SHP77 treated with DMSO at 0.1 percent for 48 hours (cell line): ENCODE results near the gene ACACB.
A peak's percentile ranks its signal among the peaks of the same experiment; 100 is the strongest.

ENCODE experiments used
- DNase-seq: peaks from one replicate; lab custom pipeline; 2025; lab: John Stamatoyannopoulos, UW

ACACB gene

DNA sequence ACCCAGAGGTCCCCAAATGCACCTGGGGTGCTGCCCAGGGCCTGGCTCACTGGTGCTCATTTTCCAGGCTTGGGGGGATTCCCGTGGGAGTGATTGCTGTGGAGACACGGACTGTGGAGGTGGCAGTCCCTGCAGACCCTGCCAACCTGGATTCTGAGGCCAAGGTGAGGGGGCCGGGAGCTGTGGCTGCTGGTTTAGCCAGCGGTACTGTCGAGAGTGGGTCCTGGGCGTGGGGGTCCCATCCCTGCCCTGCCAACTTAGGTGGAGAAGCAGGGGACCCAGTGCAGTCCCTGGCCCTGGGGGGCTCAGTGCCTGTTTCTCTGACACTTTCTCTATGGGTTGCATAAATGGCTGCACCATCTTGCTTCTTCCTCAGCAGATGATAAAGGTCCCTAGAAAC, 141.8 kb downstream of the ACACB start:
- DNase-seq: no peak

GRCh38 chr12:109258607-109259544, 142.5 kb downstream of the ACACB start:
- no peak for DNase-seq

GRCh38 chr12:109259545-109259895, 143.1 kb downstream of the ACACB start:
- no peak for DNase-seq

- DNase-seq: no peak
Observed at GRCh38 chr12:109261087-109261486, 144.7 kb downstream of the ACACB start.

DNA sequence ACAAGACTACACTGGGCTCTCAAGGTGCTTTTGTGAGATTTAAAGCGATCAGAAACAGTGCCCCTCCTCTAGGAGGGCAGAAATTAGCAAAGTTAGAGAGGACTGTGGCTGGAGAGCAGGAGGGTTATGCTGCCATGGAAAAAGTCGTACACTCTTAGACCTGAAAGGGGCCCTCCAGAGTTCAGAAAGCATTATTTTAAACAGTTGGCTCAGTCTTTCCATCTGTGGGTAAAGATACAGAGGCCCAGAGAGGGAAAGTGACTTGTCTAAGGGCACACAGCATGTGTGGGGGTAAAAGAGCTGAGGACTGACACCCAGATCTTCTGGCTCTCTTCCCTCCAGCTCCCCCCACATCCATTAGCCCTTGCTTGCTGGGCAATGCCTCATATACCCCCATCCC, 145.6 kb downstream of the ACACB start:
- DNase-seq: no peak

- no peak for DNase-seq
Observed at GRCh38 chr12:109263439-109263838, 147.1 kb downstream of the ACACB start.

DNA sequence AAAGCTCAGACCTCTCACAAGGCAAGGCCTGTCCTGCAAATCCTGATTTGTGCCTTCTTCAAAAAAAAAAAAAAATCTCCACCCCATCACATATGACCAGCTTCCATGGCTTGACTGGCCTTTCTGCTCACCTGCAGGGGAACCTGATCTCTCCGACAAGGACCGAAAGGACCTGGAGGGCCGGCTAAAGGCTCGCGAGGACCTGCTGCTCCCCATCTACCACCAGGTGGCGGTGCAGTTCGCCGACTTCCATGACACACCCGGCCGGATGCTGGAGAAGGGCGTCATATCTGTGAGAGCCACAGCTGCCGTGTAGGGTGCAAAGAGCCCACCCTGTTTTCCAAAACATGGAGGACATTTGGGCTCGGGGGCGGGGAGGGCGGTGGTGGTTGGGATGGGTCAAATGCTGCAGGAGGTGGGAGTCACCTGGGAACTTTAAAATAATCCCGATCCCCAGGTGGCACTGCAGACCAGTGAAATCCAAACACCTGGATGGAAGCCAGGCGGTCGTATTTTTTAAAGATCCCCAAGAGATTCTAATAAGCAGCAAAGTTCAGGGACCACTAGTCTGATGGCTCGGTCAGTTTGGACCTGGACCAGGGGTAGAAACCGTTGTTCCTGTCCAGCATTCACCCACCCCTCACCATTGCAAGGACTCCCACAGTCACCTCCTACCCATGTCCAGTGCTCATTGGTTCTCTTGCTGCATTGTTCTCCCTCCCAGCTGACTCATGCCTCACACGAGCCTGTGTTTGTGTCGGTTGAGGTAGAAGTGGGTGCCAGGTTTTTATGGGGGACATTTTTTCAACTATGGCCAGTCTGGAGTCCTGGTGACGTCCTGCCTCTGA, 147.9 kb downstream of the ACACB start:
- peak; percentile 34 for DNase-seq

DNA sequence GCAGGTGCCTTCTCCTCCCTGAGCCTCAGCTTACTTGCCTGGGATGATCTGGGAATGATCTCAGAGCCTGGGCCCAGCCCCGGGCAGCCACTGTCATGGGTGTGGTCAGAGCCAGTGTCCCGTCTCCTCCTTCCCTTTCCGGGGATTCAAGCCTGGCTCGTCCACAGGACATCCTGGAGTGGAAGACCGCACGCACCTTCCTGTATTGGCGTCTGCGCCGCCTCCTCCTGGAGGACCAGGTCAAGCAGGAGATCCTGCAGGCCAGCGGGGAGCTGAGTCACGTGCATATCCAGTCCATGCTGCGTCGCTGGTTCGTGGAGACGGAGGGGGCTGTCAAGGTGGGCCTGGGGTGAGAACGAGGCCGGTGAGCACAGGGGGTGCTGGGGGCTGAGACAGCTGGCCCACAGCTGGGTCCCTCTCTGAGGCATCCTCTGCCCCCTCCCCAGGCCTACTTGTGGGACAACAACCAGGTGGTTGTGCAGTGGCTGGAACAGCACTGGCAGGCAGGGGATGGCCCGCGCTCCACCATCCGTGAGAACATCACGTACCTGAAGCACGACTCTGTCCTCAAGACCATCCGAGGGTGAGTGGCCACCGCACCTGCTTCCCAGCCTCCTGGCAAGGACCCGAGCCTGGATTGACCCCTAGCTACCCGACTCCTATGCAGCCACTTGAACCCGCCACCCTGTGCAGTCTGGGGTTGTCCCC, 148.7 kb downstream of the ACACB start:
- DNase-seq: no peak

GRCh38 chr12:109266106-109266879, 149.9 kb downstream of the ACACB start:
- no peak for DNase-seq

GRCh38 chr12:109267361-109267760, 151.0 kb downstream of the ACACB start:
- no peak for DNase-seq

GRCh38 chr12:109268896-109269295, 152.5 kb downstream of the ACACB start:
- no peak for DNase-seq

DNA sequence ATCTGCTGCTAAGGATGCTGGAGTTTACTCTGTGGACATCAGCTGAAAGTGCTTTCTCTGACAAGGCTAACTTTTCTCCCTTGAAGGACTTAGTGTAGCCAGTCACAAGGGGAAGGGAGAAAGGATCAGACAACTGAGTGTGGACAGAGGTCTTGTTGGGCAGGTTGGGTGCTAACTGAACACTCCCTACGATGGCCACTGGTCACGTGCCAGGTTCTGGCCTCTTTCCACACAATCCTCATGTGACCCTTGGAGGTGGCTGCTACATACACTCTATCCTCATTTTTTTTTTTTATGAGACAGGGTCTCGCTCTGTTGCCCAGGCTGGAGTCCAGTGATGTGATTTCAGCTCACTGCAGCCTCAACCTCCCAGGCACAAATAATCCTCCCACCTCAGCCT, 153.0 kb downstream of the ACACB start:
- DNase-seq: no peak

DNA sequence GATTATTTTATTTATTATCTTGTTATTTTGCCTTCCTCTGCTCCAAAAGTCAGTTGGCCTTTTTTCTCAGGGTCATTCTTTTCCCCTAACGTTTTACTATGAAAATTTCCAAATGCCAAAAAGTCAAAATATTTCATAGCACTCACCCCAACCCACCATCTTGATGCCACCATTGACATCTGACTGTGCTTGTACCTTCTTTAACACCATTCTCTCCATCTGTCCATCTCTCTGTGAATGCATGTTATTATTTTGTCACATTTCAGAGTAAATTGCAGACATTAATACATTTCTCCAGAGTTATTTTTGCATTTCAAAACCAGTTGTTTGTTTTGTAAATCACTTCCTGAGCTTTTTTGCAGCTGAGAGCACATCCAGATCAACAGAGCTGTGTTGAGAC, 154.1 kb downstream of the ACACB start:
- DNase-seq: no peak

DNA sequence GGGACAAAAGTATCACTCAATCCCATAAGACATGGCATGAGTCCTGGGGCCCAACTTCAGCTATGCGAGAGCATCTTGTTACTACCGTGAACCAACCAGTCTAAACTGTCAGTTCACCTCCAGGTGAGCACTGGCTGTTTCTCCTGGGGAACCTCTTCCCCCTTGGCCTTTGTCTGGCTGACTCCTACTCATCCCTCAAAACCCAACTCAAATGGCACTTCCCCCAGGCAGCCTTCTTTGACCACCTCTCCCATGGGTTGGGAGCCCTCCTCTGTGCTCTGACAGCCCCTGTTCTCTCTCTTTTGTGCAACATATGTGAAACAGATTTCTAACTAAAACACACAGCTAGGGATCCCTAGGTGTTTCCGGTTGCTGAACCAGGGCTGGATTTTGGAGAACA, 155.0 kb downstream of the ACACB start:
- no peak for DNase-seq

DNA sequence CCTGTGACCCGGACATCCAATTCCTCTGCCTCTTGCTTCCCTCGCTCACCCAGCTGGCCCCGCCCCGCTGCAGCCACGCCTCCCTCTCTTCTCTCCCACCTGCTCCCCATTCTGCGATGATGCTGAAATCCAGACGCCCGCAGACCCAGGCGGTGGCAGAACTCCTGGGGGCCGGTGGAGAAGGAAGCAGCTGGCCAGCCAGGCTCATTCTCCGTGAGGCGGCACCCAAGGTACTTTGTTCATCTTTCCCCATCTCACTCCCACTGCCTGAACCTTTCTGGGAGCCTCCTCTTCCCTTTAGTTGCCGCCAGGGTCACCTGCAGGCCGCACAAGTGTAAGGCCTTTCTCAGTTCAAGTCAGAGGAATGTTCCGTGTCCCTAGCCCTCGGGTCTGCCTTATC, 157.0 kb downstream of the ACACB start:
- peak; percentile 16 for DNase-seq

- DNase-seq: no peak
Observed at GRCh38 chr12:109274381-109274780, 158.0 kb downstream of the ACACB start.

GRCh38 chr12:109275173-109275572, 158.8 kb downstream of the ACACB start:
- no peak for DNase-seq

- no peak for DNase-seq
Observed at GRCh38 chr12:109276160-109276559, 159.8 kb downstream of the ACACB start.

DNA sequence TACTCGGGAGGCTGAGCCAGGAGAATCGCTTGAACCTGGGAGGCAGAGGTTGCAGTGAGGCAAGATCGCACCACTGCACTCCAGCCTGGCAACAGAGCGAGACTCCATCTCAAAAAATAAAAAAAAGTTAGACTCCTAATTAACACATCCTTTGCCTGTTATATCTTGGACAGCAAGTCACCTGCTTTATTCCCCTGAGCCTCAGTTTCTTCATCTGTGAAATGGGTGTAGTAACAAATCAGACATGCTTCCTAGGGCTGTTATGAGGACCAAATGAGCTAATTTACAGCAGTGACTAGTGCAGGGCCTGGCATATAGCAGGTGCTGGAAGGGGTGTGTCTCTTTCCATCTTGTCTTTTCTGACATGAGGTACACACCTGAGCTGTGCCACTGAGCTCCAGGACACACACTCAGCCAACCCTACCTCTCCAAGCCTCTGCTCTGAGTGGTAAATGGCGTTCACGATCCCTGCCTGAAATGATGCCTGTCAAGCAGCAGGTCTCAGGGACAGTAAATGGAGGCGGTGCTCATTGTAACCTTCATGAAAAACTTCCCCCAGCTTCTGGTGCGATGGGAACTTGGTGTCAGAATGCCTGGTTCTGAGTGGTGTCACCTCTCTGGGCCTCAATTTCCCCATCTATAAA, 161.0 kb downstream of the ACACB start:
- no peak for DNase-seq

DNA sequence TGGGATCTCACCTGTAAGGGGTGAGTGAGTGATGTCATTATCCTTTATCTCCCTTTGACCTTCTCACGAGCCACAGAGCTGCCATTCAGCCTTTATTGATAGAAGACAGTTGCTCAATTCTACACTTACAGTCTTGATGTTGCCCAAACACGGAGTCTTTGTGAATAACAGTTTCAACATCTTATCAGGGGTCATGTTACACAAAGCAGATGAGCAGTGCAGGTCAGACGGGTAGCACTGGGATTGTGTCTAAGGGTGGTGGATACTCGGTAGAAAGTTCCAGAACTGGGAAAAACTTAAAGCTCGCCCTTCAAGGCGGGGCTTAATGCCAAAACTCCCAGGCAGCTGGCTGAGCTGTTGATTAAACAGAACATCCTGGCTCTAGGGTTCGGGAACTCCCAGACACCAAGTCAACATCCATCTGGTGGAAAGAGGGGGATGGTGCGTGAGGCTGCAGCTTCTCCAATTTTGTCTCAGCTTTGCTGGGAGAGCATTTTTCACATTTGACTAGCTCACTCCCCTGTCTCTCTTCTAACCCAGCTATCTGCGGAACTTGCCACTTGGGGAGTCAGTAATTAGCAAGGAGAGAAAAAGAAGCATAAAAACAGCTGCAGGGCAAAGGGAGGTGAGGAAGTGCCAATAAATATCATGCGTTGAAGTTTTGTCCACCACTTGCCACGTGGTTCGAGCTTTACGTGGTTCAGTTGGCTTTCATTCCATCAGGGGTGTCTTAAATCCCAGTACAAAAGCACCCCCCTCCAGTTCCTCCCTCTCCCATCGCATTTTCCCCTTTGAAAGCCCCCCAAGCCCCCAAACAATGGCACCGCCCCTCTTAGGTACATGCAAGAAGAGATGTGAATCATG, 161.7 kb downstream of the ACACB start:
- peak; percentile 25 for DNase-seq
